ENCODE results near the gene DIS3L2.
"Not testable (repeated sequence)": the region's sequence is repeated elsewhere in the genome, so short reads cannot be mapped to it uniquely, and the experiment has no call there.

The DIS3L2 gene

GRCh38 chr2:232291343-232291742 lies 329.8 kb downstream of the DIS3L2 start:
- DNase-seq (ENCODE audit: low spot score) (no peak), FAIRE-seq (no peak)

- DNase-seq (ENCODE audit: low spot score) (peak; percentile 16), FAIRE-seq (no peak)
Measured at GRCh38 chr2:232292395-232293154, 331.1 kb downstream of the DIS3L2 start.

- FAIRE-seq (no peak), DNase-seq (ENCODE audit: low spot score) (no peak)
Measured at GRCh38 chr2:232293191-232293590, 331.7 kb downstream of the DIS3L2 start.

GRCh38 chr2:232295971-232296370 lies 334.5 kb downstream of the DIS3L2 start:
- DNase-seq (ENCODE audit: low spot score) (no peak), FAIRE-seq (no peak)

GRCh38 chr2:232296776-232297525 lies 335.4 kb downstream of the DIS3L2 start:
- FAIRE-seq (no peak), DNase-seq (ENCODE audit: low spot score) (no peak)

- DNase-seq (ENCODE audit: low spot score): no peak
- FAIRE-seq: no peak
Measured at GRCh38 chr2:232299084-232299483, 337.6 kb downstream of the DIS3L2 start.

- DNase-seq (ENCODE audit: low spot score) (no peak), FAIRE-seq (no peak)
Measured at GRCh38 chr2:232299927-232300674, 338.6 kb downstream of the DIS3L2 start.

- DNase-seq (ENCODE audit: low spot score) (no peak), FAIRE-seq (no peak)
Measured at GRCh38 chr2:232300894-232301387, 339.4 kb downstream of the DIS3L2 start.

GRCh38 chr2:232304236-232304635 lies 342.7 kb downstream of the DIS3L2 start:
- FAIRE-seq (no peak), DNase-seq (ENCODE audit: low spot score) (no peak)

- FAIRE-seq (no peak), DNase-seq (ENCODE audit: low spot score) (no peak)
Measured at GRCh38 chr2:232306741-232307305, 345.3 kb downstream of the DIS3L2 start.

- DNase-seq (ENCODE audit: low spot score): no peak
- FAIRE-seq: no peak
Measured at GRCh38 chr2:232307854-232308253, 346.3 kb downstream of the DIS3L2 start.

GRCh38 chr2:232308986-232309385 lies 347.5 kb downstream of the DIS3L2 start:
- no peak for DNase-seq (ENCODE audit: low spot score)
- no peak for FAIRE-seq

- no peak for FAIRE-seq
Measured at GRCh38 chr2:232309592-232309991, 348.1 kb downstream of the DIS3L2 start.

GRCh38 chr2:232310121-232310520 lies 348.6 kb downstream of the DIS3L2 start:
- FAIRE-seq (no peak), DNase-seq (ENCODE audit: low spot score) (no peak)

More at GRCh38 chr2:232309592-232309991, 348.1 kb downstream of the DIS3L2 start:
- DNase-seq (ENCODE audit: low spot score): no peak

- FAIRE-seq (no peak), DNase-seq (ENCODE audit: low spot score) (no peak)
Measured at GRCh38 chr2:232310696-232311095, 349.2 kb downstream of the DIS3L2 start.

GRCh38 chr2:232313645-232314044 lies 352.1 kb downstream of the DIS3L2 start:
- DNase-seq (ENCODE audit: low spot score); FAIRE-seq: not testable (repeated sequence)

- DNase-seq (ENCODE audit: low spot score): no peak
- no peak for FAIRE-seq
Measured at GRCh38 chr2:232315049-232315922, 353.8 kb downstream of the DIS3L2 start.

GRCh38 chr2:232315923-232316299 lies 354.4 kb downstream of the DIS3L2 start:
- no peak for DNase-seq (ENCODE audit: low spot score)
- FAIRE-seq: no peak

- no peak for DNase-seq (ENCODE audit: low spot score)
- FAIRE-seq: no peak
Measured at GRCh38 chr2:232316461-232317330, 355.2 kb downstream of the DIS3L2 start.
